HepG2 (cell line): ENCODE data around the gene TEF. TPM values are rescaled to one million over a fixed set of nuclear protein-coding genes. Genes with fewer than 3 reads are reported as not detected.

Source experiments
- AGO2 ChIP-seq: fragments of 200-400 bp; formaldehyde crosslinking; optimal IDR thresholded peaks from 2 replicates; pipeline ENCODE3; 2017; ENCODE audit warnings: mild to moderate bottlenecking, low read depth, low read length, moderate library complexity
- CEBPB ChIP-seq: IDR thresholded peaks from 2 replicates; pipeline ENCODE4 v1.6.1; 2011; ENCODE audit warnings: low read depth, low read length, improper control_type of control experiment, borderline replicate concordance
- EZH2 ChIP-seq: conservative IDR thresholded peaks from 2 replicates; pipeline ENCODE4 v1.6.1; 2012; ENCODE audit warnings: mild to moderate bottlenecking, low read depth, low read length, moderate library complexity
- FLYWCH1 ChIP-seq: sonication (generic); formaldehyde crosslinking; IDR thresholded peaks from 2 replicates; pipeline ENCODE4 v1.8.1; 2023; ENCODE audit warnings: mild to moderate bottlenecking, missing genetic modification reagents
- FOXK2 ChIP-seq: fragments of 450-650 bp; IDR thresholded peaks from 2 replicates; pipeline ENCODE4 v1.6.1; 2016
- KDM4B ChIP-seq: sonication (generic); formaldehyde crosslinking; IDR thresholded peaks from 2 replicates; pipeline ENCODE4 v1.4.0; 2020; ENCODE audit warnings: missing genetic modification reagents
- MAZ ChIP-seq, 2 experiments: sonication (generic) in 1 of 2; formaldehyde crosslinking in 1 of 2; IDR thresholded peaks; 2 replicates each; pipeline versions ENCODE4 v1.5.0 to v1.6.1; 2012 to 2020; ENCODE audit warnings: low read depth in 2 of 2, mild to moderate bottlenecking in 2 of 2, borderline replicate concordance in 1 of 2, improper control_type of control experiment in 1 of 2, low read length in 1 of 2, missing genetic modification reagents in 1 of 2, moderate library complexity in 1 of 2
- NR2F6 ChIP-seq, 2 experiments: IDR thresholded peaks; 2 replicates each; pipeline ENCODE4 v1.6.1; 2016; ENCODE audit warnings: antibody characterized with exemption in 1 of 2, mild to moderate bottlenecking in 1 of 2
- RNF2 ChIP-seq: fragments of 450-650 bp; conservative IDR thresholded peaks from 2 replicates; pipeline ENCODE4 v1.6.1; 2016; ENCODE audit warnings: low read depth
- SNRNP70 ChIP-seq: fragments of 200-400 bp; formaldehyde crosslinking; IDR thresholded peaks from 2 replicates; pipeline ENCODE4 v1.6.1; 2017; ENCODE audit warnings: mild to moderate bottlenecking, low read depth, low read length, moderate library complexity
- ZBTB8A ChIP-seq: sonication (generic); formaldehyde crosslinking; IDR thresholded peaks from 2 replicates; pipeline ENCODE4 v1.4.0; 2020; ENCODE audit warnings: mild to moderate bottlenecking, low read depth, missing genetic modification reagents, borderline replicate concordance
- ZMYM3 ChIP-seq: sonication (generic); formaldehyde crosslinking; IDR thresholded peaks from 2 replicates; pipeline ENCODE4 v1.5.1; 2020; ENCODE audit warnings: mild to moderate bottlenecking, missing genetic modification reagents
- ZNF160 ChIP-seq: sonication (generic); formaldehyde crosslinking; IDR thresholded peaks from 2 replicates; pipeline ENCODE4 v1.8.0; 2022; ENCODE audit warnings: mild to moderate bottlenecking, inconsistent platforms, missing genetic modification reagents
- polyA plus RNA-seq, 8 experiments: library from polyadenylated mRNA; depleted of rRNA in 3 of 8; stranded (reverse) in 7 of 8; unstranded in 1 of 8; fragments of >200 nt; fragmentation: Illumina TruSeq in 4 of 8; extraction: Trizol in 4 of 8; gene quantifications; 2 replicates each; pipeline versions ENCODE4 v1.2.1 to v1.2.3, GENCODE V29; 2011 to 2016; ENCODE audit warnings: low read depth in 4 of 8, missing spikeins in 1 of 8, mixed read lengths in 1 of 8; ENCODE audit not compliant: insufficient read depth in 1 of 8
- total RNA-seq, 5 experiments: library from RNA; depleted of rRNA; stranded (reverse); fragments of >200 nt; fragmentation: Illumina TruSeq; extraction: Trizol; gene quantifications; 2 replicates each; pipeline ENCODE4 v1.2.3, GENCODE V29; 2016; ENCODE audit warnings: low read depth in 1 of 5
- TF ChIP-seq, protein P1 (sequence below): sonication (generic); formaldehyde crosslinking; IDR thresholded peaks from 2 replicates; pipeline ENCODE4 v1.4.0; 2020; ENCODE audit warnings: missing genetic modification reagents, mild to moderate bottlenecking, borderline replicate concordance
- TF ChIP-seq, protein P2 (sequence below): sonication (generic); formaldehyde crosslinking; IDR thresholded peaks from 2 replicates; pipeline ENCODE4 v1.5.0; 2020; ENCODE audit warnings: missing genetic modification reagents
- TF ChIP-seq, protein P3 (sequence below): sonication (generic); formaldehyde crosslinking; IDR thresholded peaks from 2 replicates; pipeline ENCODE4 v1.4.0; 2020; ENCODE audit warnings: missing genetic modification reagents
- TF ChIP-seq, protein P4 (sequence below): sonication (generic); formaldehyde crosslinking; IDR thresholded peaks from 2 replicates; pipeline ENCODE4 v1.5.0; 2020; ENCODE audit warnings: mild to moderate bottlenecking, missing genetic modification reagents
- TF ChIP-seq, protein P5 (sequence below): sonication (generic); formaldehyde crosslinking; conservative IDR thresholded peaks from 2 replicates; pipeline ENCODE4 v1.5.0; 2020; ENCODE audit warnings: missing genetic modification reagents

The TEF gene
- total and polyA plus RNA-seq, 2 of the 13 experiments (the other 11 are each of a cell fraction or from before 2014, with no cell fraction given), result 7.6 to 11.2 TPM

GRCh38 chr22:41447435-41448188 is 65.9 kb downstream of the TEF start (continued):
- TF ChIP-seq, protein P1, sequence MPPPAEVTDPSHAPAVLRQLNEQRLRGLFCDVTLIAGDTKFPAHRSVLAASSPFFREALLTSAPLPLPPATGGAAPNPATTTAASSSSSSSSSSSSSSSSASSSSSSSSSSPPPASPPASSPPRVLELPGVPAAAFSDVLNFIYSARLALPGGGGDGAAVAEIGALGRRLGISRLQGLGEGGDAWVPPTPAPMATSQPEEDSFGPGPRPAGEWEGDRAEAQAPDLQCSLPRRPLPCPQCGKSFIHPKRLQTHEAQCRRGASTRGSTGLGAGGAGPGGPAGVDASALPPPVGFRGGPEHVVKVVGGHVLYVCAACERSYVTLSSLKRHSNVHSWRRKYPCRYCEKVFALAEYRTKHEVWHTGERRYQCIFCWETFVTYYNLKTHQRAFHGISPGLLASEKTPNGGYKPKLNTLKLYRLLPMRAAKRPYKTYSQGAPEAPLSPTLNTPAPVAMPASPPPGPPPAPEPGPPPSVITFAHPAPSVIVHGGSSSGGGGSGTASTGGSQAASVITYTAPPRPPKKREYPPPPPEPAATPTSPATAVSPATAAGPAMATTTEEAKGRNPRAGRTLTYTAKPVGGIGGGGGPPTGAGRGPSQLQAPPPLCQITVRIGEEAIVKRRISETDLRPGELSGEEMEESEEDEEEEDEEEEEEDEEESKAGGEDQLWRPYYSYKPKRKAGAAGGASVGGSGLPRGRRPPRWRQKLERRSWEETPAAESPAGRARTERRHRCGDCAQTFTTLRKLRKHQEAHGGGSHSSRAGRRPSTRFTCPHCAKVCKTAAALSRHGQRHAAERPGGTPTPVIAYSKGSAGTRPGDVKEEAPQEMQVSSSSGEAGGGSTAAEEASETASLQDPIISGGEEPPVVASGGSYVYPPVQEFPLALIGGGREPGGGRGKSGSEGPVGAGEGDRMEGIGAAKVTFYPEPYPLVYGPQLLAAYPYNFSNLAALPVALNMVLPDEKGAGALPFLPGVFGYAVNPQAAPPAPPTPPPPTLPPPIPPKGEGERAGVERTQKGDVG, result no peak
- no peak for TF ChIP-seq CEBPB
- TF ChIP-seq SNRNP70, result no peak
- TF ChIP-seq MAZ (IDR thresholded peaks at IDR 0.05; ENCODE audit: borderline replicate concordance, low read depth, low read length), result no peak
- no peak for TF ChIP-seq MAZ (CRISPR knock-in tag; IDR thresholded peaks at IDR 0.05; ENCODE audit: low read depth)
- 0 out of 2 replicates have a peak, but pooled peaks have one; percentile 22 for TF ChIP-seq ZNF160 (CRISPR knock-in tag)
- TF ChIP-seq, protein P2, sequence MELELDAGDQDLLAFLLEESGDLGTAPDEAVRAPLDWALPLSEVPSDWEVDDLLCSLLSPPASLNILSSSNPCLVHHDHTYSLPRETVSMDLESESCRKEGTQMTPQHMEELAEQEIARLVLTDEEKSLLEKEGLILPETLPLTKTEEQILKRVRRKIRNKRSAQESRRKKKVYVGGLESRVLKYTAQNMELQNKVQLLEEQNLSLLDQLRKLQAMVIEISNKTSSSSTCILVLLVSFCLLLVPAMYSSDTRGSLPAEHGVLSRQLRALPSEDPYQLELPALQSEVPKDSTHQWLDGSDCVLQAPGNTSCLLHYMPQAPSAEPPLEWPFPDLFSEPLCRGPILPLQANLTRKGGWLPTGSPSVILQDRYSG, result 0 out of 2 replicates have a peak, but pooled peaks have one; percentile 26
- no peak for TF ChIP-seq KDM4B
- no peak for TF ChIP-seq RNF2
- TF ChIP-seq, protein P3, sequence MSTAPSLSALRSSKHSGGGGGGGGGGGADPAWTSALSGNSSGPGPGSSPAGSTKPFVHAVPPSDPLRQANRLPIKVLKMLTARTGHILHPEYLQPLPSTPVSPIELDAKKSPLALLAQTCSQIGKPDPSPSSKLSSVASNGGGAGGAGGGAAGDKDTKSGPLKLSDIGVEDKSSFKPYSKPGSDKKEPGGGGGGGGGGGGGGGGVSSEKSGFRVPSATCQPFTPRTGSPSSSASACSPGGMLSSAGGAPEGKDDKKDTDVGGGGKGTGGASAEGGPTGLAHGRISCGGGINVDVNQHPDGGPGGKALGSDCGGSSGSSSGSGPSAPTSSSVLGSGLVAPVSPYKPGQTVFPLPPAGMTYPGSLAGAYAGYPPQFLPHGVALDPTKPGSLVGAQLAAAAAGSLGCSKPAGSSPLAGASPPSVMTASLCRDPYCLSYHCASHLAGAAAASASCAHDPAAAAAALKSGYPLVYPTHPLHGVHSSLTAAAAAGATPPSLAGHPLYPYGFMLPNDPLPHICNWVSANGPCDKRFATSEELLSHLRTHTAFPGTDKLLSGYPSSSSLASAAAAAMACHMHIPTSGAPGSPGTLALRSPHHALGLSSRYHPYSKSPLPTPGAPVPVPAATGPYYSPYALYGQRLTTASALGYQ, result no peak
- TF ChIP-seq, protein P4, sequence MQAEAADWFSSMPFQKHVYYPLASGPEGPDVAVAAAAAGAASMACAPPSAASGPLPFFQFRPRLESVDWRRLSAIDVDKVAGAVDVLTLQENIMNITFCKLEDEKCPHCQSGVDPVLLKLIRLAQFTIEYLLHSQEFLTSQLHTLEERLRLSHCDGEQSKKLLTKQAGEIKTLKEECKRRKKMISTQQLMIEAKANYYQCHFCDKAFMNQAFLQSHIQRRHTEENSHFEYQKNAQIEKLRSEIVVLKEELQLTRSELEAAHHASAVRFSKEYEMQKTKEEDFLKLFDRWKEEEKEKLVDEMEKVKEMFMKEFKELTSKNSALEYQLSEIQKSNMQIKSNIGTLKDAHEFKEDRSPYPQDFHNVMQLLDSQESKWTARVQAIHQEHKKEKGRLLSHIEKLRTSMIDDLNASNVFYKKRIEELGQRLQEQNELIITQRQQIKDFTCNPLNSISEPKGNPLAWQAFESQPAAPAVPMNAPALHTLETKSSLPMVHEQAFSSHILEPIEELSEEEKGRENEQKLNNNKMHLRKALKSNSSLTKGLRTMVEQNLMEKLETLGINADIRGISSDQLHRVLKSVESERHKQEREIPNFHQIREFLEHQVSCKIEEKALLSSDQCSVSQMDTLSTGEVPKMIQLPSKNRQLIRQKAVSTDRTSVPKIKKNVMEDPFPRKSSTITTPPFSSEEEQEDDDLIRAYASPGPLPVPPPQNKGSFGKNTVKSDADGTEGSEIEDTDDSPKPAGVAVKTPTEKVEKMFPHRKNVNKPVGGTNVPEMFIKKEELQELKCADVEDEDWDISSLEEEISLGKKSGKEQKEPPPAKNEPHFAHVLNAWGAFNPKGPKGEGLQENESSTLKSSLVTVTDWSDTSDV (CRISPR knock-in tag), result peak; percentile 42; the same call in 1 of the 2 replicates
- TF ChIP-seq NR2F6 (IDR thresholded peaks at IDR 0.05), result no peak
- no peak for TF ChIP-seq NR2F6 (CRISPR knock-in tag; IDR thresholded peaks at IDR 0.05)
- no peak for TF ChIP-seq EZH2
- TF ChIP-seq FOXK2, result no peak
- TF ChIP-seq ZBTB8A (CRISPR knock-in tag), result no peak
- TF ChIP-seq, protein P5, sequence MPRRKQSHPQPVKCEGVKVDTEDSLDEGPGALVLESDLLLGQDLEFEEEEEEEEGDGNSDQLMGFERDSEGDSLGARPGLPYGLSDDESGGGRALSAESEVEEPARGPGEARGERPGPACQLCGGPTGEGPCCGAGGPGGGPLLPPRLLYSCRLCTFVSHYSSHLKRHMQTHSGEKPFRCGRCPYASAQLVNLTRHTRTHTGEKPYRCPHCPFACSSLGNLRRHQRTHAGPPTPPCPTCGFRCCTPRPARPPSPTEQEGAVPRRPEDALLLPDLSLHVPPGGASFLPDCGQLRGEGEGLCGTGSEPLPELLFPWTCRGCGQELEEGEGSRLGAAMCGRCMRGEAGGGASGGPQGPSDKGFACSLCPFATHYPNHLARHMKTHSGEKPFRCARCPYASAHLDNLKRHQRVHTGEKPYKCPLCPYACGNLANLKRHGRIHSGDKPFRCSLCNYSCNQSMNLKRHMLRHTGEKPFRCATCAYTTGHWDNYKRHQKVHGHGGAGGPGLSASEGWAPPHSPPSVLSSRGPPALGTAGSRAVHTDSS (CRISPR knock-in tag), result 0 out of 2 replicates have a peak, but pooled peaks have one; percentile 64
- TF ChIP-seq AGO2, result peak; percentile 98
- no peak for TF ChIP-seq ZMYM3 (CRISPR knock-in tag)
- TF ChIP-seq FLYWCH1 (CRISPR knock-in tag), result 0 out of 2 replicates have a peak, but pooled peaks have one; percentile 68
